Hepatocyte (in vitro differentiated cells): Measurements from ENCODE around the gene TUBA4B. TPM values are rescaled to one million over a fixed set of nuclear protein-coding genes. Genes with fewer than 3 reads are reported as not detected.
"Not testable (repeated sequence)": the region's sequence is repeated elsewhere in the genome, so short reads cannot be mapped to it uniquely, and the experiment has no call there.

Experiments
- DNase-seq: peaks from one replicate; pipeline ENCODE4 v3.0.0-alpha.2; 2016; ENCODE audit warnings: low spot score
- H2AFZ ChIP-seq: fragments of 200-600 bp; sonication (generic); 2 replicates; pipeline ENCODE4 v1.6.0; 2016; ENCODE audit warnings: antibody characterized with exemption, mild to moderate bottlenecking
- H3K27ac ChIP-seq: fragments of 200-600 bp; sonication (generic); 2 replicates; pipeline ENCODE4 v1.5.1; 2016; ENCODE audit warnings: mild to moderate bottlenecking
- H3K27me3 ChIP-seq: fragments of 200-600 bp; sonication (generic); 2 replicates; pipeline ENCODE4 v1.6.1; 2016
- H3K36me3 ChIP-seq: fragments of 200-600 bp; sonication (generic); replicated peaks from 2 replicates; pipeline ENCODE4 v1.5.1; 2016; ENCODE audit warnings: low read depth; ENCODE audit not compliant: insufficient read depth
- H3K4me1 ChIP-seq: fragments of 200-600 bp; sonication (generic); 2 replicates; pipeline ENCODE4 v1.5.1; 2016; ENCODE audit warnings: mild to moderate bottlenecking, moderate library complexity; ENCODE audit not compliant: insufficient read depth
- H3K4me2 ChIP-seq: fragments of 200-600 bp; sonication (generic); 2 replicates; pipeline ENCODE4 v1.6.0; 2016
- H3K4me3 ChIP-seq: fragments of 200-600 bp; sonication (generic); 2 replicates; pipeline ENCODE4 v1.5.1; 2016; ENCODE audit warnings: mild to moderate bottlenecking
- H3K79me2 ChIP-seq: fragments of 200-600 bp; sonication (generic); 2 replicates; pipeline ENCODE4 v1.6.0; 2017; ENCODE audit warnings: mild to moderate bottlenecking
- H3K9me2 ChIP-seq: fragments of 200-600 bp; sonication (generic); replicated peaks from 2 replicates; pipeline ENCODE4 v1.6.0; 2017; ENCODE audit warnings: mild to moderate bottlenecking; ENCODE audit not compliant: insufficient read depth
- H3K9me3 ChIP-seq: fragments of 200-600 bp; sonication (generic); 2 replicates; pipeline ENCODE4 v1.5.1; 2016; ENCODE audit warnings: low read depth, mild to moderate bottlenecking
- H4K20me1 ChIP-seq: fragments of 200-600 bp; sonication (generic); 2 replicates; pipeline ENCODE4 v1.6.0; 2016; ENCODE audit warnings: mild to moderate bottlenecking; ENCODE audit not compliant: insufficient read depth, poor library complexity, severe bottlenecking
- CTCF ChIP-seq: fragments of 200-600 bp; sonication (generic); IDR thresholded peaks from 2 replicates; pipeline ENCODE4 v1.5.1; 2016; ENCODE audit warnings: antibody characterized with exemption, mild to moderate bottlenecking; ENCODE audit not compliant: poor library complexity
- EZH2 ChIP-seq: fragments of 200-600 bp; sonication (generic); IDR thresholded peaks from 2 replicates; pipeline ENCODE4 v1.6.1; 2016; ENCODE audit warnings: antibody characterized with exemption, mild to moderate bottlenecking, borderline replicate concordance
- EZH2phosphoT487 ChIP-seq: fragments of 200-600 bp; sonication (generic); IDR thresholded peaks from one replicate; pipeline ENCODE4 v1.6.1; 2018; ENCODE audit warnings: antibody characterized with exemption, mild to moderate bottlenecking, low read depth, moderate library complexity; ENCODE audit not compliant: unreplicated experiment, severe bottlenecking
- WGBS: methylation state at CpG from one replicate; pipeline ENCODE4 v1.1.6; 2016; ENCODE audit warnings: low lambda C conversion rate; ENCODE audit errors: missing lambda C conversion rate; 5-methylcytosine and 5-hydroxymethylcytosine counted together
- polyA plus RNA-seq: library from polyadenylated mRNA; unstranded; fragments of >200 nt; fragmentation: Nextera tagmentation; extraction: Ambion mirVana; gene quantifications from 2 replicates; pipeline ENCODE4 v1.2.1, GENCODE V29; 2016
- total RNA-seq: library from RNA; depleted of rRNA; stranded (reverse); fragments of >200 nt; gene quantifications from 2 replicates; pipeline ENCODE4 v1.2.3, GENCODE V29; 2014

TUBA4B gene
- total and polyA plus RNA-seq, 2 experiments from 2014 or later: 0.13 TPM; not detected in 1

DNA sequence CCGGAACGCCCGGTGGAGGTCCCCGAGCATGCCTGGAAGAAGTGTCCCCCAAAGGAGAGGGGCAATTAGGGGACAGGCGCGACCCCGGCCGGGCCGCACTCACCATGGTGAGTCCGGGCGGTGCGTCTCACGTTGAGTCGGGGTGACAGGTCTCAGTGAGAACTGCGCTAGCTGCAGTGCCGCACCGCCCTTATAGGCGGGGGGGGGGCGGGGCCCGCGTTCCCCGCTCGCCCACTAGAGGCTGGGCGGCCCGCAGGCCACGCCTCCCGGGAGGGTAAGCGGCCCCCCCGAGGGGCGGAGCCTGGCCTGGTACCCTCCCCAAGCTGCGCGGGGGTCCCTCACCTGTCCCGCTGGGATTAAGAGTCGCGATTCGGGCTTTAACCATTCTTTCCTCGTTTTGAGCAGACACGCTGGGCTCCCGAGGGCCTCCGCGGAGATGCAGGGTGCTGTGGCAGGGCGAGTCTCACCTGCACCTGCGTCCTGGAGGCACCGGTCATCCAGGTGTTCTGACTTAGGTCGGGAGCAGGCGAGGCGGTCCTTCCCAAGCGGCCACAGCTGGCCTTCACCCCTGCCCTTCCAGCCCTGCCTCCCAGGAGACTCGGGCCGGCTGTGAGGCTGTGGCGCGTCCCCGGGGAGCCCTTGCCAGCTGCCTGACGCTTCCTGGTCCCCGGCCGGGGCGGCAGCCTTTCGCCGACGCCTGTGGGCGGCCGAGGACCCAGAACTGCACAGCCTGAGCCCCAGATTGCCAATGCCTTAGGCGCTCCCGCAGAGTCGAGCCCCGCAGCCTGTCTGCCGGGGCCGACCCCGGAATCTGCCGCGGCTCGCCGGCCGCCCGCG lies 928 bp downstream of the TUBA4B start, which contains the start of gene TUBA4A:
Gene TUBA4A, minus strand, starts transcription at position 166 of the 837 bp plus-strand sequence. Its CDS starts 60 bp downstream, at position 106.
- DNase-seq: peak; percentile 89
- Histone ChIP-seq H3K4me2 (peak within 1 kb of the TSS; percentile 98), H3K79me2 (no peaks in the 10 kb centered on the region), H3K9me2 (no peaks in the 10 kb centered on the region), H3K27me3 (peaks cover 45% of the 10 kb centered on the region), H3K36me3 (no peaks in the 10 kb centered on the region), H3K4me3 (peak within 1 kb of the TSS; percentile 37), H3K9me3 (no peaks in the 10 kb centered on the region), H3K27ac (no peak within 1 kb of the TSS), H4K20me1 (no peaks in the 10 kb centered on the region), H2AFZ (peak within 1 kb of the TSS; percentile 57), H3K4me1 (peaks cover 40% of the 10 kb centered on the region)
- WGBS: 2% methylated on average over 65 of the region's 76 CpGs
- TF ChIP-seq EZH2: peak; percentile 75
- TF ChIP-seq EZH2phosphoT487: peak; percentile 67
- no peak for TF ChIP-seq CTCF

- Histone ChIP-seq H3K79me2 (no peaks in the 10 kb centered on the region), H3K9me3 (no peaks in the 10 kb centered on the region), H2AFZ (peak overlapping the region; percentile 57), H3K4me1 (peaks cover 33% of the 10 kb centered on the region), H3K4me2 (peak overlapping the region; percentile 98), H4K20me1 (no peaks in the 10 kb centered on the region), H3K27ac (no peak overlapping the region), H3K36me3 (no peaks in the 10 kb centered on the region), H3K27me3 (peaks cover 45% of the 10 kb centered on the region), H3K4me3 (peak overlapping the region; percentile 37), H3K9me2 (no peaks in the 10 kb centered on the region)
- TF ChIP-seq CTCF (no peak), EZH2phosphoT487 (no peak), EZH2 (no peak)
- no peak for DNase-seq
- WGBS: 41% methylated on average over 12 of the region's 12 CpGs
Measured at GRCh38 chr2:219254590-219255201, 1.7 kb downstream of the TUBA4B start.

GRCh38 chr2:219258942-219259341 lies 5.9 kb downstream of the TUBA4B start:
- not testable (repeated sequence) for H3K4me2 ChIP-seq, H3K9me2 ChIP-seq, H3K9me3 ChIP-seq, H3K4me1 ChIP-seq, H4K20me1 ChIP-seq, H3K27ac ChIP-seq, H2AFZ ChIP-seq, H3K36me3 ChIP-seq, H3K79me2 ChIP-seq, DNase-seq, H3K4me3 ChIP-seq
- H3K27me3 ChIP-seq: peaks cover 41% of the 10 kb centered on the region
- WGBS: 87% methylated on average over 10 of the region's 10 CpGs
